GM23248 (cell line): ENCODE measurements around the gene PER3. TPM values are rescaled to one million over a fixed set of nuclear protein-coding genes. Genes with fewer than 3 reads are reported as not detected.

Source experiments
- DNase-seq: peaks from one replicate; pipeline ENCODE4 v3.0.0-alpha.2; 2015
- H2AFZ ChIP-seq: fragments of 200-600 bp; sonication (generic); 2 replicates; pipeline ENCODE4 v1.6.1; 2016; ENCODE audit warnings: antibody characterized with exemption
- H3F3A ChIP-seq: fragments of 200-600 bp; sonication (generic); 2 replicates; pipeline ENCODE4 v1.6.1; 2016; ENCODE audit warnings: mild to moderate bottlenecking, antibody characterized with exemption, mixed run types; ENCODE audit not compliant: insufficient read depth
- H3K27ac ChIP-seq: fragments of 200-600 bp; sonication (generic); 2 replicates; pipeline ENCODE4 v1.5.1; 2016; ENCODE audit warnings: mild to moderate bottlenecking
- H3K27me3 ChIP-seq: fragments of 200-600 bp; sonication (generic); replicated peaks from 2 replicates; pipeline ENCODE4 v1.6.1; 2016; ENCODE audit warnings: mild to moderate bottlenecking; ENCODE audit not compliant: insufficient read depth
- H3K36me3 ChIP-seq: fragments of 200-600 bp; sonication (generic); 2 replicates; pipeline ENCODE4 v1.6.1; 2016; ENCODE audit warnings: low read depth, mild to moderate bottlenecking
- H3K4me1 ChIP-seq: fragments of 200-600 bp; sonication (generic); 2 replicates; pipeline ENCODE4 v1.6.1; 2016; ENCODE audit warnings: mild to moderate bottlenecking; ENCODE audit not compliant: insufficient read depth
- H3K4me2 ChIP-seq: fragments of 200-600 bp; sonication (generic); one replicate; pipeline ENCODE4 v1.6.1; 2016; ENCODE audit warnings: mild to moderate bottlenecking; ENCODE audit not compliant: unreplicated experiment
- H3K4me3 ChIP-seq: fragments of 200-600 bp; sonication (generic); 2 replicates; pipeline ENCODE4 v1.5.1; 2016; ENCODE audit warnings: mild to moderate bottlenecking
- H3K79me2 ChIP-seq: fragments of 200-600 bp; sonication (generic); 2 replicates; pipeline ENCODE4 v1.6.1; 2016; ENCODE audit warnings: mild to moderate bottlenecking; ENCODE audit not compliant: insufficient read depth
- H3K9ac ChIP-seq: fragments of 200-600 bp; sonication (generic); 2 replicates; pipeline ENCODE4 v1.6.1; 2016; ENCODE audit warnings: mild to moderate bottlenecking
- H3K9me2 ChIP-seq: fragments of 200-600 bp; sonication (generic); 2 replicates; pipeline ENCODE4 v1.6.1; 2016; ENCODE audit warnings: mixed run types, mild to moderate bottlenecking, moderate library complexity; ENCODE audit not compliant: insufficient read depth
- H3K9me3 ChIP-seq: fragments of 200-600 bp; sonication (generic); one replicate; pipeline ENCODE4 v1.6.1; 2017; ENCODE audit warnings: low read depth
- H4K20me1 ChIP-seq: fragments of 200-600 bp; sonication (generic); 2 replicates; pipeline ENCODE4 v1.6.0; 2016; ENCODE audit not compliant: insufficient read depth
- EZH2 ChIP-seq: fragments of 200-600 bp; sonication (generic); IDR thresholded peaks from 2 replicates; pipeline ENCODE4 v1.6.1; 2018; ENCODE audit warnings: antibody characterized with exemption, mild to moderate bottlenecking; ENCODE audit not compliant: insufficient read depth, poor library complexity, severe bottlenecking
- EZH2phosphoT487 ChIP-seq: fragments of 200-600 bp; sonication (generic); IDR thresholded peaks from 2 replicates; pipeline ENCODE4 v1.6.1; 2018; ENCODE audit warnings: antibody characterized with exemption, moderate library complexity, mild to moderate bottlenecking, low read depth; ENCODE audit not compliant: insufficient read depth
- WGBS, 2 experiments: methylation state at CpG; one replicate each; pipeline ENCODE4 v1.1.6; 2015 to 2017; ENCODE audit warnings: low lambda C conversion rate in 2 of 2, low coverage in 1 of 2; ENCODE audit errors: missing lambda C conversion rate in 2 of 2; 5-methylcytosine and 5-hydroxymethylcytosine counted together
- in situ Hi-C: fragments of 300-500 bp; cut with MboI; formaldehyde crosslinking; loops from 2 replicates; pipeline ENCODE4 v1.15.0; 2020
- polyA plus RNA-seq: library from polyadenylated mRNA; unstranded; fragments of >200 nt; fragmentation: Nextera tagmentation; extraction: Ambion mirVana; gene quantifications from 2 replicates; pipeline ENCODE4 v1.2.1, GENCODE V29; 2016
- total RNA-seq: library from RNA; depleted of rRNA; stranded (reverse); fragments of >200 nt; shearing (Covaris generic); gene quantifications from 2 replicates; pipeline ENCODE4 v1.2.3, GENCODE V29; 2014

The PER3 gene
- total and polyA plus RNA-seq, 2 experiments from 2014 or later: 1.1 to 2.4 TPM

- in situ Hi-C loops: no loop called here
- WGBS, 2 experiments: 45 to 49% methylated on average over 3 of the region's 3 CpGs
- H3K9me2 ChIP-seq: no peaks in the 10 kb centered on the region
Measured at GRCh38 chr1:7777591-7777990, 6.5 kb upstream of the PER3 start.

GRCh38 chr1:7778133-7778628 is 5.9 kb upstream of the PER3 start:
- no peaks in the 10 kb centered on the region for H3K27me3 ChIP-seq
- WGBS, 2 experiments: 97 to 99% methylated on average over 4 of the region's 4 CpGs
- H3K9me2 ChIP-seq: no peaks in the 10 kb centered on the region
- no peak for DNase-seq
- no peak overlapping the region for H3K4me3 ChIP-seq
- no peak overlapping the region for H3K4me2 ChIP-seq
- TF ChIP-seq EZH2 (no peak), EZH2phosphoT487 (no peak)
- H3K4me1 ChIP-seq: no peaks in the 10 kb centered on the region
- no peak overlapping the region for H3K9ac ChIP-seq
- no peak overlapping the region for H2AFZ ChIP-seq
- peaks cover 27% of the 10 kb centered on the region for H3F3A ChIP-seq
- H3K27ac ChIP-seq: no peak overlapping the region
- peaks cover 53% of the 10 kb centered on the region for H3K79me2 ChIP-seq
- in situ Hi-C loops: no loop called here
- H4K20me1 ChIP-seq: peaks cover 5% of the 10 kb centered on the region; the same call in 1 of the 2 replicates
- no peaks in the 10 kb centered on the region for H3K9me3 ChIP-seq
- peaks cover 44% of the 10 kb centered on the region for H3K36me3 ChIP-seq

More at GRCh38 chr1:7777591-7777990, 6.5 kb upstream of the PER3 start:
- TF ChIP-seq EZH2phosphoT487 (no peak), EZH2 (no peak)
- Histone ChIP-seq H3K36me3 (peaks cover 45% of the 10 kb centered on the region), H2AFZ (no peak overlapping the region), H3K9ac (no peak overlapping the region), H3K4me2 (no peak overlapping the region), H3K9me3 (no peaks in the 10 kb centered on the region), H4K20me1 (peaks cover 5% of the 10 kb centered on the region; the same call in 1 of the 2 replicates), H3K27me3 (no peaks in the 10 kb centered on the region), H3K4me1 (no peaks in the 10 kb centered on the region), H3K27ac (no peak overlapping the region), H3K4me3 (no peak overlapping the region), H3F3A (peaks cover 24% of the 10 kb centered on the region), H3K79me2 (peaks cover 59% of the 10 kb centered on the region)
- no peak for DNase-seq

GRCh38 chr1:7780976-7781375 is 3.1 kb upstream of the PER3 start:
- Histone ChIP-seq H3K9me3 (no peaks in the 10 kb centered on the region), H3K9me2 (no peaks in the 10 kb centered on the region), H3K4me3 (no peak overlapping the region), H3K79me2 (peaks cover 25% of the 10 kb centered on the region), H3K27me3 (no peaks in the 10 kb centered on the region), H4K20me1 (peaks cover 2% of the 10 kb centered on the region; the same call in 1 of the 2 replicates), H3K4me1 (no peaks in the 10 kb centered on the region), H3F3A (peaks cover 27% of the 10 kb centered on the region), H3K27ac (no peak overlapping the region), H3K9ac (no peak overlapping the region), H2AFZ (no peak overlapping the region), H3K4me2 (no peak overlapping the region), H3K36me3 (peaks cover 28% of the 10 kb centered on the region)
- in situ Hi-C loops: no loop called here
- no peak for TF ChIP-seq EZH2
- TF ChIP-seq EZH2phosphoT487: no peak
- 74 to 78% methylated on average over 9 of the region's 9 CpGs for WGBS, 2 experiments
- no peak for DNase-seq

GRCh38 chr1:7781501-7781900 is 2.6 kb upstream of the PER3 start:
- in situ Hi-C loops: no loop called here
- Histone ChIP-seq H3K36me3 (peaks cover 28% of the 10 kb centered on the region), H4K20me1 (no peaks in the 10 kb centered on the region), H3K4me2 (no peak overlapping the region), H3K9me3 (no peaks in the 10 kb centered on the region), H3K4me1 (no peaks in the 10 kb centered on the region), H3K9ac (no peak overlapping the region), H3K27me3 (no peaks in the 10 kb centered on the region), H3F3A (peaks cover 27% of the 10 kb centered on the region), H3K27ac (no peak overlapping the region), H3K9me2 (no peaks in the 10 kb centered on the region), H3K4me3 (no peak overlapping the region), H2AFZ (no peak overlapping the region), H3K79me2 (peaks cover 20% of the 10 kb centered on the region)
- DNase-seq: no peak
- TF ChIP-seq EZH2: no peak
- TF ChIP-seq EZH2phosphoT487: no peak
- WGBS, 2 experiments: 85 to 86% methylated on average over 7 of the region's 7 CpGs
